HG02884 (cell line): ENCODE data around the gene IPPK.
"Not testable (repeated sequence)": the region's sequence is repeated elsewhere in the genome, so short reads cannot be mapped to it uniquely, and the experiment has no call there.

Experiments
- ATAC-seq: cut with Tn5 transposase; IDR thresholded peaks from one replicate; pipeline ENCODE4 v1.9.1; 2021; ENCODE audit warnings: mild to moderate bottlenecking, moderate library complexity; ENCODE audit not compliant: unreplicated experiment

Gene IPPK

GRCh38 chr9:92599938-92600461 lies 69.9 kb downstream of the IPPK start:
- ATAC-seq = no peak

- no peak for ATAC-seq
These were observed 71.5 kb downstream of the IPPK start for GRCh38 chr9:92598382-92598781.

- ATAC-seq = no peak
These were observed 74.0 kb downstream of the IPPK start for GRCh38 chr9:92595930-92596329.

- not testable (repeated sequence) for ATAC-seq
These were observed 74.9 kb downstream of the IPPK start for GRCh38 chr9:92595075-92595474.

- no peak for ATAC-seq
These were observed 76.7 kb downstream of the IPPK start for GRCh38 chr9:92592946-92593861.

- no peak for ATAC-seq
These were observed 77.4 kb downstream of the IPPK start for GRCh38 chr9:92592537-92592936.

- ATAC-seq = no peak
These were observed 79.6 kb downstream of the IPPK start for GRCh38 chr9:92590377-92590776.

- no peak for ATAC-seq
These were observed 80.0 kb downstream of the IPPK start for GRCh38 chr9:92589923-92590322.

- ATAC-seq = no peak
These were observed 93.8 kb downstream of the IPPK start for GRCh38 chr9:92576175-92576574.

GRCh38 chr9:92573612-92574011 lies 96.3 kb downstream of the IPPK start:
- not testable (repeated sequence) for ATAC-seq

GRCh38 chr9:92571871-92572270 lies 98.1 kb downstream of the IPPK start:
- ATAC-seq = not testable (repeated sequence)

GRCh38 chr9:92564982-92565381 lies 104.9 kb downstream of the IPPK start:
- no peak for ATAC-seq

- ATAC-seq = no peak
These were observed 105.4 kb downstream of the IPPK start for GRCh38 chr9:92564504-92564903.
